H9 (cell line): Measurements from ENCODE around the gene ACOX3. TPM values are rescaled to one million over a fixed set of nuclear protein-coding genes. Genes with fewer than 3 reads are reported as not detected.

Experiments used
- DNase-seq: peaks from one replicate; pipeline ENCODE4 v3.0.0-alpha.2; 2017
- H2AFZ ChIP-seq: one replicate; pipeline ENCODE4 v1.6.1; 2013; ENCODE audit warnings: mild to moderate bottlenecking, low read length, control low read depth, moderate library complexity
- H2AK5ac ChIP-seq: 2 replicates; pipeline ENCODE4 v1.6.1; 2013; ENCODE audit warnings: low read length, control low read depth, mixed read lengths; ENCODE audit not compliant: insufficient read length
- H2BK120ac ChIP-seq: one replicate; pipeline ENCODE4 v1.6.1; 2013; ENCODE audit warnings: low read depth, mild to moderate bottlenecking, low read length, control low read depth, inconsistent platforms; ENCODE audit not compliant: poor library complexity, severe bottlenecking
- H2BK12ac ChIP-seq: 2 replicates; pipeline ENCODE4 v1.6.1; 2013; ENCODE audit warnings: low read length, control low read depth, mixed read lengths, low read depth; ENCODE audit not compliant: insufficient read length
- H2BK15ac ChIP-seq: 2 replicates; pipeline ENCODE4 v1.6.1; 2013; ENCODE audit warnings: low read depth, low read length, control low read depth
- H2BK20ac ChIP-seq: one replicate; pipeline ENCODE4 v1.6.1; 2013; ENCODE audit warnings: low read depth, mild to moderate bottlenecking, low read length, control low read depth, inconsistent platforms; ENCODE audit not compliant: poor library complexity, severe bottlenecking
- H2BK5ac ChIP-seq: 2 replicates; pipeline ENCODE4 v1.6.1; 2013; ENCODE audit warnings: low read length, control low read depth, mixed read lengths; ENCODE audit not compliant: insufficient read length
- H3K14ac ChIP-seq: 2 replicates; pipeline ENCODE4 v1.6.1; 2013; ENCODE audit warnings: low read length, control low read depth; ENCODE audit not compliant: insufficient read depth
- H3K18ac ChIP-seq: 2 replicates; pipeline ENCODE4 v1.6.1; 2013; ENCODE audit warnings: low read depth, mild to moderate bottlenecking, mixed read lengths, low read length, control low read depth; ENCODE audit not compliant: insufficient read length
- H3K23ac ChIP-seq: 2 replicates; pipeline ENCODE4 v1.6.1; 2013; ENCODE audit warnings: low read length, control low read depth, mixed read lengths, low read depth; ENCODE audit not compliant: insufficient read length
- H3K23me2 ChIP-seq: 2 replicates; pipeline ENCODE4 v1.6.1; 2013; ENCODE audit warnings: low read depth, mild to moderate bottlenecking, mixed read lengths, low read length, control low read depth; ENCODE audit not compliant: insufficient read length, poor library complexity, severe bottlenecking
- H3K27ac ChIP-seq: 2 replicates; pipeline ENCODE4 v1.5.1; 2013; ENCODE audit warnings: low read length, control low read depth, mixed read lengths, low read depth; ENCODE audit not compliant: insufficient read length
- H3K27me3 ChIP-seq: 2 replicates; pipeline ENCODE4 v1.6.1; 2013; ENCODE audit warnings: low read length, control low read depth, inconsistent platforms; ENCODE audit not compliant: insufficient read depth
- H3K4ac ChIP-seq: 2 replicates; pipeline ENCODE4 v1.6.1; 2013; ENCODE audit warnings: low read depth, mild to moderate bottlenecking, control low read depth, inconsistent platforms, low read length, moderate library complexity
- H3K4me1 ChIP-seq: 2 replicates; pipeline ENCODE4 v1.6.1; 2013; ENCODE audit warnings: low read length, control low read depth, inconsistent platforms; ENCODE audit not compliant: insufficient read depth
- H3K4me2 ChIP-seq: 2 replicates; pipeline ENCODE4 v1.6.1; 2013; ENCODE audit warnings: low read length, control low read depth, mixed read lengths; ENCODE audit not compliant: insufficient read length, insufficient read depth
- H3K56ac ChIP-seq: 2 replicates; pipeline ENCODE4 v1.6.1; 2013; ENCODE audit warnings: low read depth, mild to moderate bottlenecking, mixed read lengths, low read length, control low read depth; ENCODE audit not compliant: insufficient read length
- H3K79me1 ChIP-seq: 2 replicates; pipeline ENCODE4 v1.6.1; 2013; ENCODE audit warnings: low read depth, mild to moderate bottlenecking, moderate library complexity, low read length, control low read depth, inconsistent platforms; ENCODE audit not compliant: insufficient read depth, poor library complexity, severe bottlenecking
- H3K79me2 ChIP-seq: 2 replicates; pipeline ENCODE4 v1.6.1; 2013; ENCODE audit warnings: low read length, control low read depth, inconsistent platforms; ENCODE audit not compliant: insufficient read depth
- H3K9ac ChIP-seq: 2 replicates; pipeline ENCODE4 v1.6.1; 2013; ENCODE audit warnings: low read length, control low read depth, mixed read lengths; ENCODE audit not compliant: insufficient read length; ENCODE audit errors: extremely low read depth
- H3K9me3 ChIP-seq: one replicate; pipeline ENCODE4 v1.6.1; 2013; ENCODE audit warnings: low read depth, low read length, inconsistent platforms; ENCODE audit not compliant: control insufficient read depth
- H3T11ph ChIP-seq: one replicate; pipeline ENCODE4 v1.6.1; 2013; ENCODE audit warnings: mild to moderate bottlenecking, low read length, control low read depth, inconsistent platforms
- H4K20me1 ChIP-seq: one replicate; pipeline ENCODE4 v1.6.1; 2013; ENCODE audit not compliant: control insufficient read depth, insufficient read length, insufficient read depth
- H4K5ac ChIP-seq: 2 replicates; pipeline ENCODE4 v1.6.1; 2013; ENCODE audit warnings: low read depth, mild to moderate bottlenecking, mixed read lengths, low read length, control low read depth; ENCODE audit not compliant: insufficient read length
- H4K8ac ChIP-seq: replicated peaks from 2 replicates; pipeline ENCODE4 v1.6.1; 2013; ENCODE audit warnings: low read length, control low read depth, mixed read lengths, low read depth; ENCODE audit not compliant: insufficient read length
- H4K91ac ChIP-seq: 2 replicates; pipeline ENCODE4 v1.6.1; 2013; ENCODE audit warnings: low read depth, mild to moderate bottlenecking, moderate library complexity, mixed read lengths, low read length, control low read depth; ENCODE audit not compliant: insufficient read length
- H3K27ac Mint-ChIP-seq, 3 experiments: 2 replicates in 2 of 3; 3 replicates in 1 of 3; pipeline ENCODE4 v1.8.0; 2020 to 2021; ENCODE audit warnings: mixed read lengths in 3 of 3, mild to moderate bottlenecking in 1 of 3, moderate library complexity in 1 of 3
- H3K27me3 Mint-ChIP-seq: 2 replicates; pipeline ENCODE4 v1.8.0; 2021; ENCODE audit warnings: low read depth, mild to moderate bottlenecking, moderate library complexity, mixed read lengths
- H3K36me3 Mint-ChIP-seq, 3 experiments: 2 replicates in 2 of 3; 3 replicates in 1 of 3; pipeline ENCODE4 v1.8.0; 2020 to 2021; ENCODE audit warnings: low read depth in 3 of 3, mixed read lengths in 3 of 3; ENCODE audit not compliant: insufficient read depth in 1 of 3
- H3K4me1 Mint-ChIP-seq, 2 experiments: 2 replicates each; pipeline ENCODE4 v1.8.0; 2020; ENCODE audit warnings: mixed read lengths in 2 of 2
- H3K4me3 Mint-ChIP-seq, 2 experiments: 2 replicates in 1 of 2; 3 replicates in 1 of 2; pipeline ENCODE4 v1.8.0; 2020 to 2021; ENCODE audit warnings: mild to moderate bottlenecking in 2 of 2, mixed read lengths in 2 of 2, moderate library complexity in 1 of 2
- H3K9me3 Mint-ChIP-seq, 2 experiments: 2 replicates in 1 of 2; 3 replicates in 1 of 2; pipeline ENCODE4 v1.8.0; 2020; ENCODE audit warnings: mild to moderate bottlenecking in 2 of 2, mixed read lengths in 2 of 2, moderate library complexity in 1 of 2
- WGBS: extraction: QIAGEN DNeasy Blood & Tissue Kit; methylation state at CpG from one replicate; pipeline ENCODE4 v1.1.7; 2013; ENCODE audit warnings: missing lambda C conversion rate, low lambda C conversion rate, mixed read lengths; ENCODE audit not compliant: insufficient read length; ENCODE audit errors: extremely low coverage; 5-methylcytosine and 5-hydroxymethylcytosine counted together
- total RNA-seq: library from RNA; stranded (reverse); gene quantifications from 2 replicates; pipeline ENCODE4 v1.2.1, GENCODE V29; 2021
- TF ChIP-seq, protein P1 (sequence below): fragments of 200-600 bp; sonication (generic); conservative IDR thresholded peaks from 3 replicates; pipeline ENCODE4 v1.8.0; 2021; ENCODE audit warnings: antibody characterized with exemption, mild to moderate bottlenecking

ACOX3 gene
- total RNA-seq, 1 experiment from 2014 or later = 13.8 TPM

DNA sequence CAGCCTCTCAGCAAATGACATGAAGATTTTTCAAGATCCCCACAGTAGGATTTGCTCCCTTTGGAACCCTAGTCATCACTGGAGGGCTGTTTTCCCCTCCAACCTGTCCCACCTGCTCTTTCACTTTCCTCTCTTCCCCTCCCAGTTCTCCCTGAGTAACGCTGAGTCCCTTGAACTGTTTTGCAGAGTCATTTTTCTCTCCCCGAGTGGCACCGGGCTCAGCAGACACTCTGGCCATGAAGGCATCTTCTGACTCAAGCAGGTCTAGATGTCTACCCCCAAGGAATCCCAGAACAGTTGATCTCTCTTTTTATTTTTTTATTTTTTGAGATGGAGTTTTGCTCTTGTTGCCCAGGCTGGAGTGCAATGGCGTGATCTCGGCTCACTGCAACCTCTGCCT lies 118.8 kb downstream of the ACOX3 start:
- Histone ChIP-seq H3K4ac (no peak overlapping the region), H3K23me2 (no peaks in the 10 kb centered on the region), H3K79me2 (no peaks in the 10 kb centered on the region), H3K9me3 (no peaks in the 10 kb centered on the region), H3K23ac (no peak overlapping the region), H2BK12ac (no peak overlapping the region), H4K5ac (no peak overlapping the region), H3K27me3 (no peaks in the 10 kb centered on the region), H2BK5ac (no peak overlapping the region), H4K20me1 (no peaks in the 10 kb centered on the region), H2AFZ (no peak overlapping the region), H3K4me1 (no peaks in the 10 kb centered on the region), H3T11ph (no peak overlapping the region), H2BK15ac (no peak overlapping the region), H4K91ac (no peak overlapping the region), H3K18ac (no peak overlapping the region), H2BK20ac (no peak overlapping the region), H3K79me1 (no peaks in the 10 kb centered on the region), H3K4me2 (no peak overlapping the region), H3K9ac (no peak overlapping the region), H3K14ac (no peak overlapping the region), H2BK120ac (no peak overlapping the region), H4K8ac (no peak overlapping the region), H3K27ac (no peak overlapping the region), H3K56ac (no peak overlapping the region), H2AK5ac (no peak overlapping the region)
- Mint-ChIP-seq H3K27ac (no peak overlapping the region), H3K4me3 (no peak overlapping the region), H3K27me3 (peaks cover 10% of the 10 kb centered on the region), H3K36me3 (no peaks in the 10 kb centered on the region), H3K4me1 (peaks cover under 1 to 8% of the 10 kb centered on the region in 2 experiments), H3K9me3 (peaks cover 0 to 9% of the 10 kb centered on the region in 2 experiments; a peak in 2 of 5 replicates)
- DNase-seq = no peak
- WGBS = no CpG with 5 or more reads among the region's 5 CpGs
- TF ChIP-seq, protein P1, sequence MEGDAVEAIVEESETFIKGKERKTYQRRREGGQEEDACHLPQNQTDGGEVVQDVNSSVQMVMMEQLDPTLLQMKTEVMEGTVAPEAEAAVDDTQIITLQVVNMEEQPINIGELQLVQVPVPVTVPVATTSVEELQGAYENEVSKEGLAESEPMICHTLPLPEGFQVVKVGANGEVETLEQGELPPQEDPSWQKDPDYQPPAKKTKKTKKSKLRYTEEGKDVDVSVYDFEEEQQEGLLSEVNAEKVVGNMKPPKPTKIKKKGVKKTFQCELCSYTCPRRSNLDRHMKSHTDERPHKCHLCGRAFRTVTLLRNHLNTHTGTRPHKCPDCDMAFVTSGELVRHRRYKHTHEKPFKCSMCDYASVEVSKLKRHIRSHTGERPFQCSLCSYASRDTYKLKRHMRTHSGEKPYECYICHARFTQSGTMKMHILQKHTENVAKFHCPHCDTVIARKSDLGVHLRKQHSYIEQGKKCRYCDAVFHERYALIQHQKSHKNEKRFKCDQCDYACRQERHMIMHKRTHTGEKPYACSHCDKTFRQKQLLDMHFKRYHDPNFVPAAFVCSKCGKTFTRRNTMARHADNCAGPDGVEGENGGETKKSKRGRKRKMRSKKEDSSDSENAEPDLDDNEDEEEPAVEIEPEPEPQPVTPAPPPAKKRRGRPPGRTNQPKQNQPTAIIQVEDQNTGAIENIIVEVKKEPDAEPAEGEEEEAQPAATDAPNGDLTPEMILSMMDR = no peak
